Right lobe of liver (tissue), 6 donors: ENCODE results near the gene SLC17A9. TPM values are rescaled to one million over a fixed set of nuclear protein-coding genes. Genes with fewer than 3 reads are reported as not detected.
A peak's percentile ranks its signal among the peaks of the same experiment; 100 is the strongest.

Experiments
- ATAC-seq, 4 donors: fragments of 200-7000 bp; cut with Tn5 transposase; one replicate each; pipeline ENCODE4 v1.9.1; 2020; ENCODE audit warnings: mild to moderate bottlenecking in 4 of 4, moderate library complexity in 4 of 4
- DNase-seq, 3 donors: peaks; one replicate each; pipeline ENCODE4 v3.0.0-alpha.2; 2020
- H3K27ac ChIP-seq, 3 donors: fragments of 200-600 bp; one replicate each; pipeline ENCODE4 v1.8.0; 2022
- H3K27me3 ChIP-seq, 2 donors: fragments of 200-600 bp; one replicate each; pipeline ENCODE4 v1.8.0; 2022
- H3K36me3 ChIP-seq, 4 donors: fragments of 200-600 bp; sonication (generic) in 1 of 4; one replicate each; pipeline versions ENCODE4 v1.5.1 to v1.8.0; 2017 to 2022; ENCODE audit warnings: control low read depth in 1 of 4
- H3K4me1 ChIP-seq, 4 donors: fragments of 200-600 bp; sonication (generic) in 1 of 4; one replicate each; pipeline versions ENCODE4 v1.5.1 to v1.8.0; 2017 to 2022; ENCODE audit warnings: control low read depth in 1 of 4
- H3K4me3 ChIP-seq, 3 donors: fragments of 200-600 bp; one replicate each; pipeline ENCODE4 v1.8.0; 2022
- H3K9me3 ChIP-seq, 4 donors: fragments of 200-600 bp; sonication (generic) in 1 of 4; one replicate each; pipeline versions ENCODE4 v1.5.1 to v1.8.0; 2017 to 2022; ENCODE audit warnings: control low read depth in 1 of 4
- CTCF ChIP-seq, 4 donors: fragments of 200-600 bp in 3 of 4; fragments of 450-650 bp in 1 of 4; IDR thresholded peaks; one replicate each; pipeline versions ENCODE4 v1.5.1 to v1.8.0; 2016 to 2022; ENCODE audit warnings: antibody characterized with exemption in 4 of 4, mild to moderate bottlenecking in 2 of 4
- POLR2A ChIP-seq: fragments of 450-650 bp; IDR thresholded peaks from one replicate; pipeline ENCODE4 v1.6.1; 2017; ENCODE audit warnings: antibody characterized with exemption, mild to moderate bottlenecking
- WGBS: methylation state at CpG from one replicate; pipeline ENCODE4 v1.1.6; 2018; ENCODE audit warnings: low coverage, low lambda C conversion rate; ENCODE audit not compliant: insufficient coverage; ENCODE audit errors: missing lambda C conversion rate; 5-methylcytosine and 5-hydroxymethylcytosine counted together
- intact Hi-C, 2 donors: fragments of 100-400 bp; cut with DNase I; formaldehyde crosslinking; loops; one replicate each; pipeline versions ENCODE4 v1.11.2 to v1.14.1; 2022
- total RNA-seq, 6 experiments: library from RNA; depleted of rRNA in 2 of 6; stranded (reverse); fragments of >200 nt in 2 of 6; fragmentation: NEBNext Ultra II Directional in 3 of 6; extraction: Animal tissue kit (Norgen Biotek cat#: 25700) in 3 of 6; gene quantifications; one replicate each; pipeline versions ENCODE4 v1.1.0 to v1.2.4, GENCODE V29; 2016 to 2023
- donor health status: DM: no; HTN: yes; CAD: no.
- donor health status: DM: no; HTN: no; CAD: no.
- donor health status: DM: no; HTN: no; CAD: no.
- donor health status: DM: no; HTN: yes; CAD: no.
- donor health status: DM: no; HTN: yes; CAD: no.

The SLC17A9 gene
- total RNA-seq, 6 experiments from 2014 or later: 29.8 to 99.4 (median 54.1) TPM

DNA sequence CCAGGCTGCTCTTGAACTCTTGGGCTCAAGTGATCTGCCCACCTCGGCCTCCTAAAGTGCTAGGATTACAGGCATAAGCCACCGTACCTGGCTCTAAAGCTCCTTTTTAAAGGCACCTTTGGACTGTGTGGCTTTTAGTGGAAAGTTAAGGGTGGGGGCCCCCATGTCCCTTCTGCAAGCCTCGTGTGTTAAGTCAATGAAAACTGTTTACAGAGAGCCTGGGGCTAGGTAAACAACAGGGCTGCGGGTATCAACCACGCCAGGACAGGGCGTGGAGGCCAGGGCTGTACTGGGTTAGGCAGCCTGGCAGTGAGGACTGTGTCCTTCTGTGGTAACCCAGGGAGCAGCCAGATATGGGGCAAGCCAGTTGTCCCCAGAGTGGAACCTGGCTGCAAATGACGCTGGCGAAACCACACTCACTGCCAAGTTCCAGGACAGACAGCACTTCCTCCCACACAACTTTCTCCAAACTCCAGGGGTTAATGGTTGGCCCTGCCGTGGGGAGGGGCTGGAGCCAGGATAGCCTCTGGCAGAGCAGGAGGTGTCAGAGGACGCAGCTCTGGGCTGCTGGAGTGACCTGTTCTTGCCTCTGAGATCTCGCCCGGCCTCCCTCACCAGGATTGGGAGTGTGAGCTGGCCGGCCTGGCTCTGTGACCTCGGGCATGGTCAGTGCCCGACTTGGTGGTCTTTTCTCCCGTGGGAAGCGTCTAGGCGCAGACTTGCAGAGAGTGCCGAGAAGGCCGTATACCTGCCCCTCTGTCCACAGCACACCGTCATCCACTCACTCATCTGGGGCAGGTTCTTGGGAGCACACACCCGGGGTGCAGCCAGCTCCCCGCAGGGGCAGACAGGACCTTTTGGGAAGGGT lies 3.2 kb downstream of the SLC17A9 start:
- Histone ChIP-seq H3K36me3 (peaks cover 0 to 23% (median 10%) of the 10 kb centered on the region in 4 donors), H3K9me3 (no peaks in the 10 kb centered on the region), H3K27ac (peak overlapping the region; percentile 75 to 96 (median 88)), H3K4me3 (peak overlapping the region; percentile 16 to 67 (median 61)), H3K4me1 (peaks cover 0 to 32% (median 10%) of the 10 kb centered on the region in 4 donors), H3K27me3 (no peaks in the 10 kb centered on the region)
- WGBS: 43% methylated on average over 2 of the region's 23 CpGs
- intact Hi-C loops: no loop called here
- peak; percentile 81 for TF ChIP-seq POLR2A
- no peak for TF ChIP-seq CTCF (IDR thresholded peaks at IDR 0.05)
- ATAC-seq (peak; percentile 62 to 78 (median 70)), DNase-seq (peak; percentile 86 to 98 (median 97))

DNA sequence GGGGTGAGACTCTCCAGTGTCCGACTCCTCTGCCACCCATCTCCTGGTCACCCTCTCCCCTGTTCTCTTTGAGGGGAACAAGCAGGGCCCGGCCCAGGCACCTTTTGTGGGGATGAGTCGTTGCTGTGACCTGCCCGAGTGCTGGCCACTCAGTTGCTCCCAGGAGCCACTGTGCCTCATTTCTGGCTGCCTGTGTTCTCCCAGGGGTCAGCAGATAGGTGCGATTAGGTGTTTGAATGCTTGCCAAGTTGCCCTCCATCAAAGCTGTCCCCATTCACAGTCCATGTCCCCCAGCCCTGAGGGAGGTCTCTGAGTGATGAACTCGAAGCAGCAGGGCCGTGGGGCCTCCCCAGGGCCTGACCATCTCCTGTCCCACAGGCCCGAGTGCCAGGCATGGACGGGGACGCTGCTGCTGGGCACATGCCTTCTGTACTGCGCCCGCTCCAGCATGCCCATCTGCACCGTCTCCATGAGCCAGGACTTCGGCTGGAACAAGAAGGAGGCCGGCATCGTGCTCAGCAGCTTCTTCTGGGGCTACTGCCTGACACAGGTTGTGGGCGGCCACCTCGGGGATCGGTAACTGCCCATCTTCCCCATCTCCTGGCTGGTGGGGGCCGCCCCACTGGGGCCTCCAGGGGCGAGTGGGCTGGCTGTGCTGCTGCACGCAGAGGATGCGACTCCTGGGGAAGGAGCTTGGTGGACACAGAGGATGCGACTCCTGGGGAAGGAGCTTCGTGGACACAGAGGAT lies 4.1 kb downstream of the SLC17A9 start:
- ATAC-seq (no peak), DNase-seq (peak in 1 of 3 donors; percentile 57)
- H3K9me3 ChIP-seq: no peaks in the 10 kb centered on the region
- H3K4me1 ChIP-seq: peaks cover 0 to 32% (median 10%) of the 10 kb centered on the region in 4 donors
- peaks cover 0 to 24% (median 10%) of the 10 kb centered on the region in 4 donors for H3K36me3 ChIP-seq
- H3K4me3 ChIP-seq: peak overlapping the region; percentile 16 to 52 (median 29)
- peak overlapping the region; percentile 10 to 96 (median 88) for H3K27ac ChIP-seq
- intact Hi-C loops: no loop called here
- 63% methylated on average over 4 of the region's 25 CpGs for WGBS
- no peaks in the 10 kb centered on the region for H3K27me3 ChIP-seq
- TF ChIP-seq POLR2A (no peak), CTCF (IDR thresholded peaks at IDR 0.05) (no peak)

GRCh38 chr20:62957136-62958117 lies 4.9 kb downstream of the SLC17A9 start:
- Histone ChIP-seq H3K9me3 (no peaks in the 10 kb centered on the region), H3K4me1 (peaks cover 0 to 32% (median 6%) of the 10 kb centered on the region in 4 donors), H3K36me3 (peaks cover 0 to 33% (median 11%) of the 10 kb centered on the region in 4 donors), H3K27ac (no peak overlapping the region), H3K27me3 (no peaks in the 10 kb centered on the region), H3K4me3 (no peak overlapping the region)
- TF ChIP-seq CTCF (IDR thresholded peaks at IDR 0.05) (no peak), POLR2A (no peak)
- WGBS: 95% methylated on average over 17 of the region's 36 CpGs
- DNase-seq: peak in 1 of 3 donors; percentile 58
- ATAC-seq: no peak
- intact Hi-C loops: no loop called here
